BJ (cell line): Measurements from ENCODE around the gene PDIA5. TPM values are rescaled to one million over a fixed set of nuclear protein-coding genes. Genes with fewer than 3 reads are reported as not detected.
"Not testable (repeated sequence)": the region's sequence is repeated elsewhere in the genome, so short reads cannot be mapped to it uniquely, and the experiment has no call there.

Experiments used
- CTCF ChIA-PET: fragments of 350-600 bp; formaldehyde crosslinking; extraction: SDS; loops from one replicate; lab custom pipeline; 2021; ENCODE audit warnings: antibody characterized with exemption, inconsistent platforms; lab: Yijun Ruan, JAX
- POLR2A ChIA-PET: fragments of 300-600 bp; sonication (Branson Sonifier 250); formaldehyde crosslinking; extraction: SDS; loops from one replicate; lab custom pipeline; 2021; ENCODE audit warnings: antibody characterized with exemption; lab: Charles Lee
- DNase-seq: peaks from one replicate; pipeline ENCODE4 v3.0.0-alpha.2; 2011; ENCODE audit warnings: low read depth
- H3K27me3 ChIP-seq: 2 replicates; pipeline ENCODE4 v1.6.0; 2011; ENCODE audit warnings: low read length; ENCODE audit not compliant: control insufficient read depth, insufficient read depth
- H3K36me3 ChIP-seq: 2 replicates; pipeline ENCODE4 v1.5.1; 2011; ENCODE audit warnings: low read length; ENCODE audit not compliant: control insufficient read depth, insufficient read depth
- H3K4me3 ChIP-seq: 2 replicates; pipeline ENCODE4 v1.5.1; 2011; ENCODE audit warnings: low read depth, mild to moderate bottlenecking, control low read depth, low read length
- CTCF ChIP-seq: IDR thresholded peaks from 2 replicates; pipeline ENCODE4 v1.5.1; 2011; ENCODE audit warnings: low read depth, mild to moderate bottlenecking, control low read depth, inconsistent platforms, low read length, moderate library complexity; ENCODE audit not compliant: insufficient read depth
- polyA plus RNA-seq: library from polyadenylated mRNA; depleted of rRNA; stranded (reverse); fragments of >200 nt; gene quantifications from 2 replicates; pipeline ENCODE4 v1.2.3, GENCODE V29; 2011

Gene PDIA5
- polyA plus RNA-seq, 1 experiment = 47.3 TPM

GRCh38 chr3:123105201-123106189 is 38.7 kb downstream of the PDIA5 start:
- POLR2A ChIA-PET = no interaction called here

GRCh38 chr3:123110282-123110975 is 43.6 kb downstream of the PDIA5 start:
- Histone ChIP-seq H3K27me3 (no peaks in the 10 kb centered on the region), H3K36me3 (peaks cover 18% of the 10 kb centered on the region), H3K4me3 (no peak overlapping the region)
- no peak for TF ChIP-seq CTCF
- ChIA-PET CTCF (no interaction called here), POLR2A (no interaction called here)
- DNase-seq = no peak

More at GRCh38 chr3:123105201-123106189, 38.7 kb downstream of the PDIA5 start:
- TF ChIP-seq CTCF = no peak
- Histone ChIP-seq H3K36me3 (peaks cover 4% of the 10 kb centered on the region), H3K27me3 (no peaks in the 10 kb centered on the region), H3K4me3 (no peak overlapping the region)
- DNase-seq = no peak
- CTCF ChIA-PET = interaction anchor here (0.7 kb wide), 1 partner anchor 1371 kb away, joined by 3 read pairs; no protein-coding TSS in a partner anchor

GRCh38 chr3:123110976-123111615 is 44.3 kb downstream of the PDIA5 start:
- no peaks in the 10 kb centered on the region for H3K27me3 ChIP-seq
- TF ChIP-seq CTCF = no peak
- no peak for DNase-seq
- no peak overlapping the region for H3K4me3 ChIP-seq
- ChIA-PET CTCF (no interaction called here), POLR2A (no interaction called here)
- peaks cover 21% of the 10 kb centered on the region for H3K36me3 ChIP-seq

GRCh38 chr3:123111640-123112039 is 44.8 kb downstream of the PDIA5 start:
- peaks cover 23% of the 10 kb centered on the region for H3K36me3 ChIP-seq
- H3K27me3 ChIP-seq = no peaks in the 10 kb centered on the region
- H3K4me3 ChIP-seq = no peak overlapping the region
- POLR2A ChIA-PET = no interaction called here
- no peak for DNase-seq
- no peak for TF ChIP-seq CTCF
- CTCF ChIA-PET = no interaction called here

- no peak for TF ChIP-seq CTCF
- ChIA-PET CTCF (no interaction called here), POLR2A (no interaction called here)
Observed at GRCh38 chr3:123112232-123112631, 45.4 kb downstream of the PDIA5 start.

GRCh38 chr3:123112656-123113055 is 45.8 kb downstream of the PDIA5 start:
- POLR2A ChIA-PET, H3K27me3 ChIP-seq, H3K4me3 ChIP-seq, CTCF ChIA-PET, DNase-seq: not testable (repeated sequence)
- H3K36me3 ChIP-seq = peaks cover 23% of the 10 kb centered on the region

More at GRCh38 chr3:123112232-123112631, 45.4 kb downstream of the PDIA5 start:
- Histone ChIP-seq H3K27me3 (no peaks in the 10 kb centered on the region), H3K4me3 (no peak overlapping the region), H3K36me3 (peaks cover 23% of the 10 kb centered on the region)
- no peak for DNase-seq
